Activated naive CD8-positive, alpha-beta T cell treated with anti-CD3 and anti-CD28 coated beads, Interleukin-2, amount 10 ng/mL, durations not matched to agents 7 days and 5 days (primary cell): ENCODE results near the gene MYF6. TPM values are rescaled to one million over a fixed set of nuclear protein-coding genes. Genes with fewer than 3 reads are reported as not detected.

Experiments
- ATAC-seq: fragments of 150-1000 bp; cut with Tn5 transposase; one replicate; pipeline ENCODE4 v1.10.0; 2021; ENCODE audit warnings: low read depth, moderate library complexity
- POLR2A ChIA-PET: fragments of 350-600 bp; sonication (Branson Sonifier 250); formaldehyde crosslinking; loops from one replicate; lab custom pipeline; 2021; ENCODE audit warnings: antibody characterized with exemption; lab: Charles Lee
- DNase-seq: peaks from one replicate; pipeline ENCODE4 v3.0.0; 2021
- H3K27ac Mint-ChIP-seq: one replicate; pipeline ENCODE4 v1.8.0; 2022; ENCODE audit warnings: mild to moderate bottlenecking, mixed read lengths
- H3K27me3 Mint-ChIP-seq: one replicate; pipeline ENCODE4 v1.8.0; 2022; ENCODE audit warnings: mild to moderate bottlenecking, moderate library complexity, mixed read lengths
- H3K36me3 Mint-ChIP-seq: one replicate; pipeline ENCODE4 v1.8.0; 2021; ENCODE audit warnings: mild to moderate bottlenecking, mixed read lengths
- H3K4me1 Mint-ChIP-seq: one replicate; pipeline ENCODE4 v1.8.0; 2021; ENCODE audit warnings: mixed read lengths
- H3K4me3 Mint-ChIP-seq: one replicate; pipeline ENCODE4 v1.8.0; 2022; ENCODE audit warnings: mild to moderate bottlenecking, moderate library complexity, mixed read lengths
- H3K9me3 Mint-ChIP-seq: one replicate; pipeline ENCODE4 v1.8.0; 2021; ENCODE audit warnings: mixed read lengths
- total RNA-seq, 2 experiments: library from RNA; stranded (reverse); gene quantifications; one replicate each; pipeline ENCODE4 v1.2.3, GENCODE V29; 2021

MYF6 gene
- total RNA-seq, 2 experiments from 2014 or later, result not detected

DNA sequence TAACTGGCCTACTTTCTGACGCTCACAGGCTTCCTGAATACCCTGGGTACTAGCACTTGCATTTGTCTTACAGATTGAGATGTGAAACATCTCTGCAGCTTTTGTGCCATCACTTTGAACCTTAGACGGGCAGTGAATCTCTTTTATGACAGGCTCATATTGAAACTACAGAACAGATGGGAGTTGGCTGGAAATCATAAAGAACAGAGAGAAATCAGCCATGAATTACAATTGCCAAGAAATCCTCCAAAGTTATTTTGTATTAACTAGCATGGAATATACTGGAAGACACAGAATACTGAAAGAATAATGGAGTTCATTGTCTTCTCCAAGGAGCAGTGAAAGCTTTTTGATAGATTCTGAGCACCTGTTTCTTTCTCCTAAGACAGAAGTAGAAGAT lies 42.0 kb downstream of the MYF6 start:
- H3K9me3 Mint-ChIP-seq, result no peaks in the 10 kb centered on the region
- no peaks in the 10 kb centered on the region for H3K27me3 Mint-ChIP-seq

DNA sequence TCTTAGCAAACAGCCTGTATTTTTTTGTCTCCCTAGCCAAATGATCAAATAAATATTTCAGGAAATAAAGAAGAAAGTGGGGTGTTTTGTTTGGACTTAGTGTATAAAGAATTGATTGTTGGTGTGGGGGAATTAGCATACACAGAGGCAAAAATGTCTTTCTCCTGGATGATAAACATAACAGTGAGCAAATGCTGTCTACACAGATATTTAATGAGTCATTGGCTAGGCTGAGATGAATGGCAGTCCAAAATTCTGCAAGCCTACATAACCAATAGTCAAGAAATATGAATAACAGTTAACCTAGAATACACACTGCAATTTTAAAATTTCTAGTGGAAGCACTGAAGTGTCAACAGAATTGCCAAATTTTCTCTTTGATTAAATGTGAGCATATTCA lies 45.0 kb downstream of the MYF6 start:
- Mint-ChIP-seq H3K27ac (no peak overlapping the region), H3K27me3 (peaks cover 2% of the 10 kb centered on the region), H3K9me3 (no peaks in the 10 kb centered on the region), H3K4me3 (no peak overlapping the region), H3K4me1 (no peaks in the 10 kb centered on the region), H3K36me3 (no peaks in the 10 kb centered on the region)
- no peak for DNase-seq
- ATAC-seq, result no peak
- POLR2A ChIA-PET, result no interaction called here

More for the DNA sequence above, 42.0 kb downstream of the MYF6 start:
- DNase-seq, result no peak
- no peak overlapping the region for H3K27ac Mint-ChIP-seq
- no peak for ATAC-seq
- H3K36me3 Mint-ChIP-seq, result no peaks in the 10 kb centered on the region
- H3K4me1 Mint-ChIP-seq, result no peaks in the 10 kb centered on the region
- no peak overlapping the region for H3K4me3 Mint-ChIP-seq
- POLR2A ChIA-PET, result no interaction called here

DNA sequence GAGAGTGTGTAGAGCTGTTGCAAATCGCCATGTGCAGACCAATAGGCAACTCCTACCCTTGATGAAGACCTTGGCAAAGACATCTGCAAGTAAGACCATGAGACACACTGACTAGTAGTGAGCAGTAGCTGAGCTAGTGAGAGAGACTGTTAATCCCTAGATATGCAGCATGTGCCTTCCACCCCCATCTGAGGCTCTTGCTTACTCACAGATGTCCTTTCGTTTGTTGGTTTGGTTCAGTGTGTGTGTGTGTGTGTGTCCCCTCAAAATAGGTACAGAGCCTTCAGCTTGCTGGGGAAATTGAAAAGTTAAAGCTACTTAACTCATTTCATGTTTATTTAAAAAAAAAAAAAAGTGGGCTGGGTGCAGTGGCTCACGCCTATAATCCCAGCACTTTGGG lies 46.8 kb downstream of the MYF6 start:
- H3K27me3 Mint-ChIP-seq, result peaks cover 2% of the 10 kb centered on the region
- no peaks in the 10 kb centered on the region for H3K36me3 Mint-ChIP-seq
- no peaks in the 10 kb centered on the region for H3K4me1 Mint-ChIP-seq
- no peak overlapping the region for H3K4me3 Mint-ChIP-seq
- no peak overlapping the region for H3K27ac Mint-ChIP-seq
- H3K9me3 Mint-ChIP-seq, result no peaks in the 10 kb centered on the region
- ATAC-seq (no peak), DNase-seq (no peak)
- POLR2A ChIA-PET, result no interaction called here

DNA sequence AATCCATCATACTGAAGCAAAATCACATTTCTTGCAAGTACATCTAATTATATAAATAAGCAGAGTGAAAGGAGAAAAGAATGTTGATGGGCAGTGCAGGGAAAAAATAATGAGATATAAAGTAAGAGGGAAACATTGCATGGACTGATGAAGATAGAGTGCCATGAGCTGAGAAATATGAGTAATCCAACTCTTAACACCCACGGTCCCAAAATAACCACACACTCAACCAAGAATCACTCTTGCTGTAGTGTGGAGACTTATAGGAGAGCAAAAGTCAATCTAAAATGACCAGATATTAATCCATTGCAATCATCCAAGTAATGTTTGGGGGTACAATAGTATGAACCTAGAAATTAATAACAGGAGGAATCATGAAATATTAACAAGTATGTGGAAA lies 49.4 kb downstream of the MYF6 start:
- Mint-ChIP-seq H3K27me3 (peaks cover 2% of the 10 kb centered on the region), H3K4me1 (no peaks in the 10 kb centered on the region), H3K36me3 (no peaks in the 10 kb centered on the region), H3K27ac (no peak overlapping the region), H3K4me3 (no peak overlapping the region), H3K9me3 (no peaks in the 10 kb centered on the region)
- no peak for DNase-seq
- POLR2A ChIA-PET, result no interaction called here
- ATAC-seq, result no peak

Other genes with a start within 250 kb of the MYF6 start
- gene MYF5, start 9.3 kb downstream of the MYF6 start, total RNA-seq, result not detected
- not detected for gene LIN7A, start 230.3 kb downstream of the MYF6 start, total RNA-seq